ENCODE measurements around the gene CHRNA10. TPM values are rescaled to one million over a fixed set of nuclear protein-coding genes. Genes with fewer than 3 reads are reported as not detected.

CHRNA10 gene
- total RNA-seq, 1 donor from 2014 or later, result 3.0 TPM

- DNase-seq (ENCODE audit: low read depth, low spot score), result no peak
- Mint-ChIP-seq H3K27ac (ENCODE audit: unreplicated experiment) (no peak overlapping the region), H3K36me3 (ENCODE audit: low read depth) (no peaks in the 10 kb centered on the region), H3K4me3 (no peak overlapping the region), H3K27me3 (ENCODE audit: low read depth) (no peaks in the 10 kb centered on the region), H3K4me1 (no peaks in the 10 kb centered on the region), H3K9me3 (peaks cover 3% of the 10 kb centered on the region)
- no peak for TF ChIP-seq CTCF (conservative IDR thresholded peaks at IDR 0.05)
Measured at GRCh38 chr11:3616721-3617460, 54.3 kb downstream of the CHRNA10 start.

- no peaks in the 10 kb centered on the region for H3K4me1 Mint-ChIP-seq
- H3K27ac Mint-ChIP-seq (ENCODE audit: unreplicated experiment), result no peak overlapping the region
- peaks cover 4% of the 10 kb centered on the region for H3K9me3 Mint-ChIP-seq
- H3K4me3 Mint-ChIP-seq, result no peak overlapping the region
- TF ChIP-seq CTCF (conservative IDR thresholded peaks at IDR 0.05), result no peak
- H3K36me3 Mint-ChIP-seq (ENCODE audit: low read depth), result no peaks in the 10 kb centered on the region
- no peaks in the 10 kb centered on the region for H3K27me3 Mint-ChIP-seq (ENCODE audit: low read depth)
- DNase-seq (ENCODE audit: low read depth, low spot score), result no peak
Measured at GRCh38 chr11:3615998-3616397, 55.2 kb downstream of the CHRNA10 start.

Other genes with a start within 250 kb of the CHRNA10 start
- 1.3 and 1.4 TPM in 2 replicates for gene ART5, start 29.4 kb downstream of the CHRNA10 start, total RNA-seq
- not detected in 2 replicates for gene ART1, start 26.3 kb downstream of the CHRNA10 start, total RNA-seq
- gene NUP98, start 126.2 kb upstream of the CHRNA10 start, total RNA-seq, result 96.8 and 104 TPM in 2 replicates
- 34.8 and 39.5 TPM in 2 replicates for gene PGAP2, start 137.2 kb upstream of the CHRNA10 start, total RNA-seq
- 24.8 and 25.0 TPM in 2 replicates for gene RHOG, start 169.6 kb upstream of the CHRNA10 start, total RNA-seq
- 22.3 and 24.4 TPM in 2 replicates for gene STIM1, start 184.3 kb upstream of the CHRNA10 start, total RNA-seq